Chondrocyte (in vitro differentiated cells): Measurements from ENCODE around the gene TRAF3. TPM values are rescaled to one million over a fixed set of nuclear protein-coding genes. Genes with fewer than 3 reads are reported as not detected.
A peak's percentile ranks its signal among the peaks of the same experiment; 100 is the strongest.

Source experiments
- DNase-seq: peaks from one replicate; pipeline ENCODE4 v3.0.0; 2021; ENCODE audit warnings: mixed read lengths, low spot score
- H3K27ac Mint-ChIP-seq: one replicate; pipeline ENCODE4 v1.8.0; 2021; ENCODE audit warnings: mild to moderate bottlenecking, moderate library complexity, mixed read lengths; ENCODE audit not compliant: unreplicated experiment
- H3K27me3 Mint-ChIP-seq: 2 replicates; pipeline ENCODE4 v1.8.0; 2021; ENCODE audit warnings: low read depth, mixed read lengths
- H3K36me3 Mint-ChIP-seq: 2 replicates; pipeline ENCODE4 v1.8.0; 2021; ENCODE audit warnings: low read depth, mixed read lengths
- H3K4me1 Mint-ChIP-seq: 2 replicates; pipeline ENCODE4 v1.8.0; 2021; ENCODE audit warnings: low read depth, mild to moderate bottlenecking, mixed read lengths
- H3K4me3 Mint-ChIP-seq: one replicate; pipeline ENCODE4 v1.8.0; 2021; ENCODE audit warnings: mild to moderate bottlenecking, moderate library complexity, mixed read lengths; ENCODE audit not compliant: unreplicated experiment
- H3K9me3 Mint-ChIP-seq: 2 replicates; pipeline ENCODE4 v1.8.0; 2021; ENCODE audit warnings: low read depth, mixed read lengths
- CTCF ChIP-seq: fragments of 200-600 bp; sonication (generic); IDR thresholded peaks from 2 replicates; pipeline ENCODE4 v1.5.0; 2021; ENCODE audit warnings: antibody characterized with exemption, mild to moderate bottlenecking, moderate library complexity
- total RNA-seq: library from RNA; stranded (reverse); gene quantifications from 3 replicates; pipeline ENCODE4 v1.2.1, GENCODE V29; 2021

Gene TRAF3
- total RNA-seq, 1 donor from 2014 or later, result 20.1 TPM

- no peak for TF ChIP-seq CTCF
- peaks cover 10% of the 10 kb centered on the region for H3K36me3 Mint-ChIP-seq
- no peak overlapping the region for H3K27ac Mint-ChIP-seq
- no peaks in the 10 kb centered on the region for H3K27me3 Mint-ChIP-seq
- no peak for DNase-seq
- H3K4me3 Mint-ChIP-seq, result no peak overlapping the region
- no peaks in the 10 kb centered on the region for H3K9me3 Mint-ChIP-seq
- H3K4me1 Mint-ChIP-seq, result no peaks in the 10 kb centered on the region
Measured at GRCh38 chr14:102731871-102732800, 45.1 kb upstream of the TRAF3 start.

DNA sequence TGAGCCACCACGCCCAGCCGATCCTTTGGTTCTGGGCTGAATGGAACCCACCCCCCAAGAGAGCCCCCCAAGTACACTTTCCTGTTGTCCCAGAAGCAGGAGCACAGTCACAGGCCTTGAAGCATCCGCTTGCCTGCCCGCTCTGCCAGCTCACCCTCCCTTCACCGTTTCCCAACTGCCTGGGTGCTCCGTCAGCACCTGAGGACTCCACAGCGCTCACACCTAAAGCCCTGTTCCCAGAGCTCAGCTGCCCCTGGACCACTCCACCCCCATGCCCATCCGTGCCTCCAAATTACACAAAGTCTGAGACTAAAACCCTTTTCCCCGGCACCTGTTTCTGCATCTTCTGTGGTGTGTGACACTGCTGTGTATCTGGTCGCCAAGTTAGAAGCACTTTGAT, 44.3 kb upstream of the TRAF3 start:
- Mint-ChIP-seq H3K9me3 (no peaks in the 10 kb centered on the region), H3K4me1 (no peaks in the 10 kb centered on the region), H3K27ac (no peak overlapping the region), H3K4me3 (no peak overlapping the region), H3K36me3 (peaks cover 12% of the 10 kb centered on the region), H3K27me3 (no peaks in the 10 kb centered on the region)
- TF ChIP-seq CTCF, result no peak
- DNase-seq, result peak; percentile 47

DNA sequence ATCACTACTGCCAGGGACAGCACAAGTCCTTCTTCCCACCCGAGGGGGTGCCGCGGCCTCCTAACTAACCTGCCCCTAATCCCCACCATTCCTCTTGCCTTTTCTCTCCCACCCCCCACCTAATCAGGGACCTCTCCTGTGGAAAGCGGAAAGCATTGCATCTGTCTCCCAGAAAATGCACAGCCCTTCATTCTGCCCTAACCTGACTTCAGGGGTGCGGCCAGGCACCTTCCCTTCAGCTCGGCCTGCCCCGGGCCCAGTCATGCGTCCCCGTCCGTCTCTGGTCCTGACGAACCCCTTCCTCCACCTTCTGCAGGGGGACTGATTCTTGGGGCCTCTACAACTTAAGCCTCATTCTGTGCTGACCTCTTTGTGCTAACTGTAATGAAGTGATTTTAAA, 43.9 kb upstream of the TRAF3 start:
- no peak for TF ChIP-seq CTCF
- Mint-ChIP-seq H3K4me3 (no peak overlapping the region), H3K9me3 (no peaks in the 10 kb centered on the region), H3K36me3 (peaks cover 11% of the 10 kb centered on the region), H3K27me3 (no peaks in the 10 kb centered on the region), H3K27ac (no peak overlapping the region), H3K4me1 (no peaks in the 10 kb centered on the region)
- peak; percentile 34 for DNase-seq

DNA sequence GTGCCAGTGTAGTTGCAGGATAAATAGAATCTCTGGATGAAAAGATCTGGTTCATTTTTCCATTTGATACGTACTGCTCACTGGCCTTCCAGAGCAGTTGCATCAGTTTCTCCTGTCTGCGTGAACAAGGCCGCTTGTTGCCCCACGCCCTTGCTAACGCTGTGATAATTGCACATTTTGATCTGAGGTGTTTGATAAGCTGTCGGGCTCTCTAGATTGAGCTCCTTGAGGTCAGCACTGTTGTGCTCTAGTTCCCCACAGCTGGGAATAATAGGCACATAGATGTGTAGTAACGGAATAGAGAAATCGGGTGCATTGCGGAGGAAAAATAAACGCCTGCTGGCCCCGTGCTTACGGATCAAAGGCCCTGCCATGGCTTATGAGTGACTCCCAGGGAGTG, 42.8 kb upstream of the TRAF3 start:
- TF ChIP-seq CTCF, result no peak
- Mint-ChIP-seq H3K4me3 (no peak overlapping the region), H3K36me3 (peaks cover 11% of the 10 kb centered on the region), H3K27ac (no peak overlapping the region), H3K9me3 (no peaks in the 10 kb centered on the region), H3K4me1 (no peaks in the 10 kb centered on the region), H3K27me3 (no peaks in the 10 kb centered on the region)
- no peak for DNase-seq

GRCh38 chr14:102736956-102737355, 40.3 kb upstream of the TRAF3 start:
- Mint-ChIP-seq H3K27me3 (no peaks in the 10 kb centered on the region), H3K4me3 (no peak overlapping the region), H3K27ac (no peak overlapping the region), H3K9me3 (peaks cover 8% of the 10 kb centered on the region), H3K4me1 (no peaks in the 10 kb centered on the region), H3K36me3 (peaks cover 14% of the 10 kb centered on the region)
- TF ChIP-seq CTCF, result no peak
- DNase-seq, result peak; percentile 30
